Stimulated activated naive CD8-positive, alpha-beta T cell treated with anti-CD3 and anti-CD28 coated beads, Interleukin-15, Interleukin-2, amounts not matched to agents 100 U/mL and 50 U/mL, for 24 hours (primary cell): ENCODE data around the gene PSMA5.
"Not testable (repeated sequence)": the region's sequence is repeated elsewhere in the genome, so short reads cannot be mapped to it uniquely, and the experiment has no call there.

Experiments
- ATAC-seq: fragments of 150-1000 bp; cut with Tn5 transposase; one replicate; pipeline ENCODE4 v1.10.0; 2021
- DNase-seq: peaks from one replicate; pipeline ENCODE4 v3.0.0; 2021

Gene PSMA5

DNA sequence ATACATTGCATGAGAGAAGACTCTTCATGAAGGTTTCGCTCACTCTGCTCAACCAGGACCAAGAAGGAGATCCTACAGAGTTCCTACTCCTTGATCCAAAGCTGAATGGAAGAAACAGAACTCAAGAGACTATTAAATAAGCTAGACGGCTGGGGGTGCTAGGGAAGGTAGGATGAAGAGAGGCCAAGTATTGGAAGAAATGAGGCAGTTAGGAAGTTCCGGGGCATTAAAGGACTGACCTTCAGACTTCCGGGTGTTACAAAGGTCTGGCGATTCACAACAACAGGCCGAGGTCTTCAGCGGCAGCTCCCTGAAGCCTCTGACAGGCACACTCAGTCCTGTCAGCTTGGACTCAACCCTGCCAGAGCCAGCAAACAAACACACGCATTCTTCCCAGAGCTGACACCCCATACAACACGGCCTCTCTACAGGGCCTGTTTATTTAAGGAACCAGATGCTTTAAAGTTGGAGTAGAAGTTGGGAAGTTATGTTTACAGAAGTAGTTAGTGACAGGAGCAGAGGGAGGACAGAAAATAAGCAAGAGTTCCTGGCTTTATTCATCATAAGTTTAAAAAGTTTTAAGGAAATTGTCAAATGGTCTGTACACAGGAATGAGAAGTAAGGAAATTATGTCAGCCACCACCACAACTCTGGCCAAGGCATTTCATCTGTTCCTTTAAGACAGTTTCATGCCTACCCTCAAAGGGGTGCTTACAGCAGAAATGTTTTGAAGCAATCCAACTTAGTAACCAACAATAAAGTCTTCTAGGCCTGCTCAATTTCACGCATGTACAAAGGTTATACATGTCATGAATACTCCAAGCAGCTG is 33.2 kb downstream of the PSMA5 start:
- ATAC-seq, result no peak
- DNase-seq, result no peak

DNA sequence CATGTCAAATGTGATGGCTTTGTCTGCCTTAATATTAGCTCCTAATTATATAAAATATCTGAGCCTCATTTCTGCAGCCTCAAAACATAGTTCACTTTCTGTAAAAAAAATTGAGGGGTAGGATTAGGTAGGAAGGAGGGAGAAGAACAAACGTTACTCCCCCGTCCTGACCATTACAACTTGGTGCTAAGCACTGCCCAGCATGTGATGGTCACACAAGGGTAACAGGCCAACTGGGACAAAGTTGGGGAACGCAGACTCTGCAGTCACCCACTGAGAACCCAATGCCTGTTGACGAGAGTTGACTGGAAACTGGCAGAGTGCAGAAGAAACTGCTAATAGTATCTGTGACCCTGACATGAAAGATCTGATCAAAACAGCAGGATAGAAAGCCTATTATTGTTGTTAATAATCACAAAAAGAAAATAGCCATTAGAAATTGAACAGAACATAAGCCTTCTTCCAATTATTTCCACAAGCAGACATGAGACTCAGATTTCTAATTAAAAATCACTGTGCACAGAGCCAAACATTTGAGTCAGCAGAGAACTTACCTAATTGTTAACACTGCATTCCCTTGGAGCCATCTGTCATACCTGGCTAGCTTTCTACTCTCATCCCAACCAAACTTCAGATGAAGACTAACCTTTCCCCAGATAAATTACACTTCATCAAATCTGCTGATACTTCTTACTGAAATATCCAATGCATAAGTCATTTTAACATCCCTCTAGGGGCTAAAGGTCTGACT is 34.0 kb downstream of the PSMA5 start:
- no peak for ATAC-seq
- no peak for DNase-seq

GRCh38 chr1:109391626-109392025 is 34.6 kb downstream of the PSMA5 start:
- no peak for ATAC-seq
- no peak for DNase-seq

- no peak for DNase-seq
- no peak for ATAC-seq
Observed at GRCh38 chr1:109391157-109391556, 35.1 kb downstream of the PSMA5 start.

DNA sequence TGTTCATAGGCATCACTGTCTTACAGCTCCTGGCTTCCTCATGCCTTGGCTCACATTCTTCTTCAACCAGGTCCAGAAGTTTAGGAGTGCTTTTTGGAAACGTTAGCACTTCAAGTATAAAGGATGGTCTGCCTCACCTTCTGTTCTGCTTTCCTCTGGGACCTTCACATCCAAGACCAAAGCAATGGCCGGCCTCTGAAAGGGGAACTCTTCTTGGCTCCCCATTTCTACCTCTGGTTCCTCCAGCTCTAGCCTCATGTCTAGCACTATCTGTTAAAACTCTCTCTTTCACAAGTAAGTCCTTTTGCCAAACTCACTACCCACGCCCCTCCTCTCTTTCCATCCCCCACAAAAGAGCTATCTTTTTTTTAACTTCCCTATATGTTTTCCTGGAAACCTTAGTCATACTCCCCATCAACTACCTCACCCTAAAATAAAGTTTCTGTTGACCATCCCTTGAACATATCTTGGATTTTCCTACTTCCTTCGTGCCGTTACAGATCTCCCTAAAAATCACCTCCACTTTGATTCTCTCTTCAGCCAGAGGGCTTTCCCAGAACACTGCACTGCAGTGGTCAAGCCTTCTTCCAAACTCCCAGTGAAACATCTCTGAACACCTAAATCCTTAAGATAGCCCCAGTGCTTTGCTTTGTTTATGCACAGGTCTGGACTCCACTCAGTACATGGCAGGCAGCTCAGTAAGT is 36.5 kb downstream of the PSMA5 start:
- no peak for ATAC-seq
- no peak for DNase-seq

GRCh38 chr1:109388884-109389637 is 37.2 kb downstream of the PSMA5 start:
- ATAC-seq (no peak), DNase-seq (no peak)

DNA sequence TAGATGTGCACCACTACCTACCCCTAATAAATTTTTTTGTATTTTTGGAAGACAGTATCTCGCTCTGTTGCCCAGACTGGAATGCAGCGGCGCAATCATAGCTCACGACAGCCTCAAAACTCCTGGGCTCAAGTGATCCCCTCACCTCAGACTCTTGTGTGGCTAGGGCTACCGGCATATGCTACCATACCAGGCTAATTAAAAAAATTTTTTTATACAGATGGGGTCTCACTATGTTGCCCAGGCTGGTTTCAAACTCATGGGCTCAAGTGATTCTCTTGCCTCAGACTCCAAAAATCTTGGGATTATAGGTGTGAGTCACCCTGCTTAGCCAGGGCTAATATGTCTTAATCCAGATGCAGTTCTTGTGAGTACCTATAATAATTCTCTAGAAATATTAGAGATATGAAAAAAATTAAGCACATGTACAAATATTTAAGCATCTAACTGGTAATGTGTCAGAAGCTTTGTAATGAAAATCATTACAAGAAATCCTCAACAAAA is 38.0 kb downstream of the PSMA5 start:
- no peak for ATAC-seq
- DNase-seq, result no peak

DNA sequence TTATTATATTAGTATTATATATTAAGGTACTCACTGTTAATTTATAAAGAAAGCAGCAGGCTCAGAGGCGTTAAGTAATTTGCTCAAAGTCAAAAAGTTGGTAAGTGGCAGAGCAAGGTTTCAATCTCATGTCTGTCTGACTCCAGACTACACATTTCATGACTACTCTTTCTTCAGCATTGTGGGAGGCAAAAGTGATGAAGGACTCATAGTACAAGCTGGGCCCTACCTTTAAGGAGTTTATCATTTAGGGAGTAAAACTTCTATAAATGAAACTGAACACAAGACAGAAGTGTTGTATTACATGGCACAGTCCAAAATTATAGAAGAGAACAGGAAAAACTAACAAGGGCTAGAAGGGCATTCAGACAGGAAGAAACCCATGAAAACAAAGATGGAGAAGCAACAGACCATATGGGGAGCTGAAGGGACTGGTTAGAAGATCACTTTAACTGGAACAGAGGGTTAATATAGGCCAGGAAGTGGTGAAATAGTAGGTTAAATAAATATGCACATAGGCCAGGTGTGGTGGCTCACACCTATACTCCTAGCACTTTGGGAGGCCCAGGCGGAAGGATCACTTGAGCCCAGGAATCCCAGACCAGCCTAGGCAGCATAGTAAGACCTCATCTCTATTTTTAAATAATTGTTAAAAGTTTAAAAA is 40.1 kb downstream of the PSMA5 start:
- ATAC-seq, result no peak
- no peak for DNase-seq

DNA sequence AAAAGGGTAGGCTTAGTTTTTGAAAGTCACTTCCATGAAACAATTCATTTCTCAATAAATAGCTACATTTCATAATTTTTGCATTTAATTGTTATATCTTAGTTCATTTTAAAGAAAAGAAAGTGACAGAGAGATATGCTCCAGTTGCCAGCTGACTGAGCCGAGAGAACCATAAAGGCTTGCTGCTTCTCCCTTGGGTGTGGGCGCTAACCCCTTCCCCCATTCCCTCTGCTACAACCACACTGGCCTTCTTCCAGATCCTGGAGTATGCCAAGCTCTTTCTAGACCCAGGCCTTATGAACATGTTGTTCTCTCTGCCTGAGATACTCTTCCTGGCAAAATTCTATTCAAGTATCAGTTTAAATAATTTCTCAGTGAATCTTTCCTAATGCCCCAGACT is 40.8 kb downstream of the PSMA5 start:
- ATAC-seq (no peak), DNase-seq (no peak)

- ATAC-seq, result no peak
- no peak for DNase-seq
Observed at GRCh38 chr1:109383854-109384253, 42.4 kb downstream of the PSMA5 start.

DNA sequence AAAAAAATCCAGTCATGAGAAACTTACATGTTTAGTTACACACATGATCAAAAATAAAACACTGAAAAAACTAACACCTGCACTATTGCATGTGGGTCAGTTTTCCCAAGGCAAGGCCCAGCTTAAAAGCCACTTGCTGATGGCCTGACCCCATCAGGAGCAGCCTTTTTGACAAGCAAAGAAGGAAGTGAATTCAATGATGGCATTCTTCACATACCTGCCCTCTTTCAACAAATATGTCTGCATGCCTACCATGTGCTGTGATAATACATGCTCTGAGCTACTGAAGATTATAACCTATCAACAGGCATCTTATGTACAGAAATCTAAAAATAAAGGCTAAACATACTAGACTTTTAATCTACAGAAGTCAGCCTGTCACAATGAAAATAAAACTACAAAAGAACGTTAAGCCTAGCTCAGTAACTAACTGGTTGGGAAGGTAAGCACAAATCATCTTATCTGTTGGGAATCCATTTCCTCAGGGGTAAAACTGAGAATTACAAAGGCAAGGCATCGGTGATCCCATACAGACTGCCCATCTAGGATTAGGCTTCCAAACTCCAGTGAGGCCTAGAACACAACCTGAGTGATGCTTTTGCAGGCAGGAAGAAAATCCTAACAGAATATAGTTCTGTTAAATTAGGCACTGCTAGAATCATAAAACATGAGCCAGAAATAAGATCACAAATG is 43.0 kb downstream of the PSMA5 start:
- ATAC-seq (no peak), DNase-seq (no peak)

GRCh38 chr1:109381573-109381972 is 44.7 kb downstream of the PSMA5 start:
- ATAC-seq (no peak), DNase-seq (no peak)

DNA sequence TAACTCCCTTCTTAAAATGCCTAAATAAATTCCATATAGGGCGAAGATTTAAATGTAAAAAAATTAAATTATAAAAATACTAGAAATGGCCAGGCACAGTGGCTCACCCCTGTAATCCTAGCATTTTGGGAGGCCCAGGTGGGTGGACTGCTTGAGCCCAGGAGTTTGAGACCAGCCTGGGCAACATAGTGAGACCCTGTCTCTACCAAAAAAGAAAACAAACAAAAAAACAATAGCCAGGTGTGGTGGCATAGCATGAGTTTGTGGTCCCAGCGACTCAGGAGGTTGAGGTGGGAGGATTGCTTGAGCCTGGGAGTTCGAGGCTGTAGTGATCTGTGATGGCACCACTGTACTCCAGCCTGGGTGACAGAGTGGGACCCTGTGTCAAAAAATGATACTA is 46.3 kb downstream of the PSMA5 start:
- DNase-seq (no peak), ATAC-seq (no peak)

- no peak for DNase-seq
Observed at GRCh38 chr1:109379422-109379821, 46.8 kb downstream of the PSMA5 start.

GRCh38 chr1:109377698-109378097 is 48.5 kb downstream of the PSMA5 start:
- no peak for DNase-seq
- ATAC-seq, result no peak

More at GRCh38 chr1:109379422-109379821, 46.8 kb downstream of the PSMA5 start:
- no peak for ATAC-seq

DNA sequence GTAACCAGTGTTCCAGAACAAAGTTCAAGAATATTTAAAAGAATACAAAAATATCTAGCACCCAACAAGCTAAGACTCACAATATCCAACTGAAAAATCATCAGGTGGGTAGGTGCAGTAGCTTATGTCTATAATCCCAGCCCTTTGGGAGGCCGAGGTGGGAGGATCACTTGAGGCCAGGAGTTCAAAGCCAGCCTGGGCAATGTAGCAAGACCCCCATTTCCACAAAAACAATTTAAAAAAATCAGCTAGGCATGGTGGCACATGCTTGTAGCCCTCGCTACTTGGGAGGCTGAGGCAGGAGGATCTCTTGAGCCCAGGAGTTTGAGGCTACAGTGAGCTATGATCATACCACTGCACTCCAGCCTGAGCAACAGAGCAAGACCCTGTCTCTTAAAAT is 52.6 kb downstream of the PSMA5 start:
- not testable (repeated sequence) for ATAC-seq, DNase-seq

GRCh38 chr1:109373126-109373525 is 53.1 kb downstream of the PSMA5 start:
- ATAC-seq, result no peak
- DNase-seq, result no peak

- DNase-seq (no peak), ATAC-seq (no peak)
Observed at GRCh38 chr1:109372281-109372680, 54.0 kb downstream of the PSMA5 start.

DNA sequence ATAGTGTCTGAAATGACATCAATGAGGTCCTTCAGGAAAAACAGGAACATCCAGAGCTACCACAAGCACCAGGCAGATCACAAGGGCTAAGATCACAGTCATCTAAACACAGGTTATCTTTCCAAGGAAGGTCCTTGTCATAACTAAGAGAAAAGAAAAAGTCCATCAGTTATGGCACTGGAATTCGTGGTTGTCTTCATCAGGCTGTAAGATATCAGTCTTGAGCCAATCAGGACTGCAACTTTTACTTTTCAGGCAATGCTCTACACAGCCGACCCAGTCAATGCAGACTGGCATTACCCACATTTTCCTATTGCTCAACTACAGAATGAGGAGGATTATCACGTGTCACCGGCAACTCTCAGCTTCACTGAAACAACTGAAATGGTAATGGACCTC is 54.9 kb downstream of the PSMA5 start:
- peak; percentile 92 for ATAC-seq
- no peak for DNase-seq

DNA sequence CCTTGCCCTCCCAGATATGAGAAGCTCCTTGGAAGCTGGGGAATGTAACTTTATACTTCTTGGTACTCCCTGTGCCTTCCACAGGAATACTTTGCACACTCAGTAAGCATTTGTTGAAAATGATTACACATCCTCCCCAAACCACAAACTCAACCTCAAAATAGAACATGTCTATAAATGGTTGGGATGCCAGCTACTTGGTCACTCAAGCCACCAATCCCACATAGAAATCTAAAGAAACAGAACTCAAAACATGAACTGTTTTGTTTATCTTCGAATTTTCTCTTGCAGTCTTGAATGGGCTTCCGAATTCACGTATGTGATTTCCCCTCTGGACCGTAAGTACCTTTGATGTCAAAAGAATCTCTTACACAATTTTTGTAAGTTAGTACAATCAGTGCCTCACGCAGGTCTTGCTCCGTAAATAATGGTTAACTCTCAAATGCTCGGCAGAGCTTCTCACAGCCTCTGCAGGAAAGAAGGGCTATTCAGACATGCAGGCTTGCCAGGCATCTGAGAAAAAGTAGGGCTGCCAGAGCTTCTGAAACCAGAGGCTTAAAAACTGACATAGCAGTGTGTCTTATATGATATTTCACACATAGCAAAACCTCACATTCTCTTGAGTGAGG is 55.4 kb downstream of the PSMA5 start:
- ATAC-seq (peak; percentile 17), DNase-seq (no peak)
